Activated T-cell treated with anti-CD3 and anti-CD28 coated beads, Interleukin-2, amount 50 U/mL, for 24 hours (primary cell): ENCODE results near the gene KLHDC1.
"Not testable (repeated sequence)": the region's sequence is repeated elsewhere in the genome, so short reads cannot be mapped to it uniquely, and the experiment has no call there.

Experiments used
- DNase-seq: peaks from one replicate; pipeline ENCODE4 v3.0.0-alpha.2; 2020
- H3K27ac Mint-ChIP-seq: 2 replicates; pipeline ENCODE4 v1.8.0; 2020; ENCODE audit warnings: mild to moderate bottlenecking, mixed read lengths
- H3K27me3 Mint-ChIP-seq: 2 replicates; pipeline ENCODE4 v1.8.0; 2020; ENCODE audit warnings: mixed read lengths
- H3K36me3 Mint-ChIP-seq: 2 replicates; pipeline ENCODE4 v1.8.0; 2020; ENCODE audit warnings: low read depth, mixed read lengths
- H3K4me1 Mint-ChIP-seq: 2 replicates; pipeline ENCODE4 v1.8.0; 2020; ENCODE audit warnings: low read depth, mixed read lengths
- H3K4me3 Mint-ChIP-seq: 2 replicates; pipeline ENCODE4 v1.8.0; 2020; ENCODE audit warnings: mild to moderate bottlenecking, moderate library complexity, mixed read lengths
- H3K9me3 Mint-ChIP-seq: 2 replicates; pipeline ENCODE4 v1.8.0; 2020; ENCODE audit warnings: mixed read lengths

KLHDC1 gene, protein sequence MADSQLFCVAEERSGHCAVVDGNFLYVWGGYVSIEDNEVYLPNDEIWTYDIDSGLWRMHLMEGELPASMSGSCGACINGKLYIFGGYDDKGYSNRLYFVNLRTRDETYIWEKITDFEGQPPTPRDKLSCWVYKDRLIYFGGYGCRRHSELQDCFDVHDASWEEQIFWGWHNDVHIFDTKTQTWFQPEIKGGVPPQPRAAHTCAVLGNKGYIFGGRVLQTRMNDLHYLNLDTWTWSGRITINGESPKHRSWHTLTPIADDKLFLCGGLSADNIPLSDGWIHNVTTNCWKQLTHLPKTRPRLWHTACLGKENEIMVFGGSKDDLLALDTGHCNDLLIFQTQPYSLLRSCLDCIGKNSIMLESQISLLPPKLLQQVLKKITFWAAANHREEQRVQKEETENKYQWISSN

DNA sequence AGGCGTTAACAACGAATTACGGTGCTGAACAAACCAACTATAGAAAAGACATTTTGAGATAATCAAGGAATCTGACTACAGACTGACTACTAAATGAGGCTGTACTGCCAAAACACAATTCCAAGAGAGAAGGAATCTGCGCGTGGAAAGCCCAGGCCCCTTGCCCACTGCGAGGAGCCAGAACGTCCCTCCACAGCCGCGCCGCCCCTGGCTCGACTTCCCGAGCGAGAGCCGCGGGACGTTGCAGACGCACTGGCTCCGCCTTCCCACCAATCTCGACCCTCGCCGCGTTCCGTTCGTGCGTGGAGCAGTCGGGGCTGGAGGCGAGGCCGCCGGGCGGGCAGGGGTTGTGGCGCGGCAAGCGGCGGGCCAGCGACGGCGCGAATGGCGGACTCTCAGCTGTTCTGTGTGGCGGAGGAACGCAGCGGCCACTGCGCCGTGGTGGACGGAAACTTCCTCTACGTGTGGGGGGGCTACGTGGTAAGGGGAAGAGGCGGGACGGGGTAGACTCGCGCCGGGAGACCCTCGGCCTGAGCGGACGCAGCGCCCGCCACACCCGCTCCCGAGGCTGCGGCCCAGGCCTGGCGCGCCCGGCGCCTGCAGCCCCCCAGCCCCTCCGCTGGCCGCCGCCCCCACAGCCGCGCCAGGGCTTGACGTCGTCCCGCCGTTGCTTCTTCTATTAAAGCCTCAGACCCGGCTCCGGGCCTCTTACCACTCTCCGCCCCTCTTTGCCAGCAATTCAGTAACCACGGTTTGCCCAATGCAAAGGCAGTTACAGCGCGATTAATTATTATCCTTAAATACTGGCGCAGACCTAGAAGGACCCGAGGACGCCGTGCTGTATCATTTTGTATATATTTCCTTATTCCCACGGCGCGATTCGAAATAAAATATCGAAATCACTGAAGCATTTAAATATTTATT, at the start of gene KLHDC1:
TSS of gene KLHDC1 (plus strand) at position 310 of the 924 bp plus-strand sequence. CDS start at position 385, 75 bp downstream.
- H3K4me1 Mint-ChIP-seq = peaks cover 49% of the 10 kb centered on the region
- no peaks in the 10 kb centered on the region for H3K27me3 Mint-ChIP-seq
- H3K36me3 Mint-ChIP-seq = no peaks in the 10 kb centered on the region
- DNase-seq = peak; percentile 85
- H3K27ac Mint-ChIP-seq = peak within 1 kb of the TSS; percentile 90
- H3K4me3 Mint-ChIP-seq = peak within 1 kb of the TSS; percentile 85
- H3K9me3 Mint-ChIP-seq = no peaks in the 10 kb centered on the region

DNA sequence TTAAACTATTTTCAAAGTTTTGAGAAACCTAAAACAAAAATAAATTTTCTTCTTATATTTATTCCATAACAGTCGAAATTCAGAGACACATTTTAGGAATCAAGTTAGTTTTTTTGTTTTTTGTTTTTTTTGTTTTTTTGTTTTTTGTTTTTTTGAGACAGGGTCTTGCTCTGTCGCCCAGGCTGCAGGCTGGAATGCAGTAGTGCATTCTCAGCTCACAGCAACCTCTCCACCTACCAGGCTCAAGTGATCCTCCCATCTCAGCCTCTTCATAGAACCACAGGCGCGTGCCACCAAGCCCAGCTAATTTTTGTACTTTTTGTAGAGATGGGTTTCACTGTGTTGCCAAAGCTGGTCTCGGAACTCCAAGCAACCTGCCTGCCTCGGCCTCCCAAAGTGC, 39.4 kb upstream of the KLHDC1 start:
- Mint-ChIP-seq H3K27me3 (no peaks in the 10 kb centered on the region), H3K4me1 (no peaks in the 10 kb centered on the region), H3K9me3 (no peaks in the 10 kb centered on the region), H3K4me3 (no peak overlapping the region), H3K27ac (no peak overlapping the region), H3K36me3 (peaks cover 51% of the 10 kb centered on the region)
- no peak for DNase-seq

DNA sequence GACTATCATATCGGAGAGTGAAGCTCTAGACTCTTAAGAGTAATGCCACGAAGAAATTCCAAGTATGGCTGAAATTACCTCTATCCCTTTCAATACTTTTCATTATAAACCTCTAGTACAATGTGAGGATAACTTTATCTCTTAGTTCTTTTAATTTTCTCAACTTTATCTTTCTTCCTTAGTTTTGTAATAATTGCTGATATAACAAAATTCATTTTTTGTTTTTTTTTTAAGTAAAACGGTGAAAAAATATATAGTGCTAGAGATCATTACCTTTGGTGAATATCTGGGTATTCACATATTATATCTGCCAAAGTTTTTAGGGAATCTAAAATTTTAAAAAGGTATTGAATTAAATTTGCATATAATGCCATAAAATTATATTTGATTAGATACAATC, 38.4 kb upstream of the KLHDC1 start:
- Mint-ChIP-seq H3K9me3 (no peaks in the 10 kb centered on the region), H3K27me3 (no peaks in the 10 kb centered on the region), H3K36me3 (peaks cover 52% of the 10 kb centered on the region), H3K27ac (no peak overlapping the region), H3K4me1 (no peaks in the 10 kb centered on the region), H3K4me3 (no peak overlapping the region)
- no peak for DNase-seq

DNA sequence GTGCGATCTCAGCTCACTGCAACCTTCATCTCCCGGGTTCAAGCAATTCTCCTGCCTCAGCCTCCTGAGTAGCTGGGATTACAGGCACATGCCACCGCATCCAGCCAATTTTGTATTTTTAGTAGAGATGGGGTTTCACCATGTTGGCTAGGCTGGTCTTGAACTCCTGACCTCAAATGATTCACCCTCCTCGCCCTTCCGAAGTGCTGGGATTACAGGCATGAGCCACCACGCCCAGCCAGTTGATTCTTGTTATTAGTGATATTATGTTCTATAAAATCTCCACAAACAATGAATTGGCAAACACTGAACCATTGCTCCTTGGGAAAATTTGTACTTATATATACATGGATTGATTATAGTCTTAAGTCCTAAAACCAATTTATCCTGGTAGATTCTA, 35.4 kb upstream of the KLHDC1 start:
- not testable (repeated sequence) for H3K27ac Mint-ChIP-seq, H3K4me3 Mint-ChIP-seq
- peaks cover 55% of the 10 kb centered on the region for H3K36me3 Mint-ChIP-seq

DNA sequence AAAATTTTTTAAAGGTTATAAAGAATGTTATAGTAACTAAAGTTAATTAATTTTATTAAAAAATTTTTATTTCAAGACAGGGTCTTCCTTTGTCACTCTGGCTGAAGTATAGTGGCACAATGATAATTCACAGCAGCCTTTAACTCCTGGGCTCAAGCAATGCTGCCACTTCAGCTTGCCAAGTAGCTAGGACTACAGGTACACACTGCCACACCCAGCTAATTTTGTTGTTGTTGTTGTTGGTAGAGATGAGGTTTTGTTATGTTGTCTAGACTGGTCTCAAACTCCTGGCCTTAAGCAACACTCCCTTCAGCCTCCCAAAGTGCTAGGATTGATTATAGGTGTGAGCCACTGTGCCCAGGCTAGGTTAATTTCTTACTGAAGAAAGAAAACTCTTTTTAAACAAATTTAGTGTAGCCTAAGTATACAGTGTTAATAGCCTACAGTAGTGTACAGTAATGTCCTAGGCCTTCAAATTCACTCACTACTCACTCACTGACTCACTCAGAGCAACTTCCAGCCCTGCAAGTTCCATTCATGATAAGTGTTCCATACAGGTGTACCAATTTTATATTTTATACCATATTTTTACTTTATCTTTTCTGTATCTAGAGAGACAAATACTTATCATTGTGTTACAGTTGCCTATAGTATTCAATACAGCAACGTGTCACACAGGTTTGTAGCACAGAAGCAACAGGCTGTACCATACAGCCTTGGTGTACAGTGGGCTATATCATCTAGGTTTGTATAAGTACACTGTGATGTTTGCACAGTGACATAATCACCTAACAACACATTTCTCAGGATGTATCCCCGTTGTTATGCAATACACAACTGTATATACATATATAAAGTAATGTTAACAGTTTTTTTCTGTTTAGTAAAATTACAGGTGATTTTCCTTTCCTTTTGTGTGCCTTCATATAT, 33.1 kb upstream of the KLHDC1 start:
- Mint-ChIP-seq H3K27ac (no peak overlapping the region), H3K4me1 (no peaks in the 10 kb centered on the region), H3K4me3 (no peak overlapping the region), H3K36me3 (peaks cover 62% of the 10 kb centered on the region), H3K9me3 (no peaks in the 10 kb centered on the region), H3K27me3 (no peaks in the 10 kb centered on the region)
- no peak for DNase-seq

More for the DNA sequence above, 35.4 kb upstream of the KLHDC1 start:
- DNase-seq, H3K9me3 Mint-ChIP-seq, H3K27me3 Mint-ChIP-seq, H3K4me1 Mint-ChIP-seq: not testable (repeated sequence)

DNA sequence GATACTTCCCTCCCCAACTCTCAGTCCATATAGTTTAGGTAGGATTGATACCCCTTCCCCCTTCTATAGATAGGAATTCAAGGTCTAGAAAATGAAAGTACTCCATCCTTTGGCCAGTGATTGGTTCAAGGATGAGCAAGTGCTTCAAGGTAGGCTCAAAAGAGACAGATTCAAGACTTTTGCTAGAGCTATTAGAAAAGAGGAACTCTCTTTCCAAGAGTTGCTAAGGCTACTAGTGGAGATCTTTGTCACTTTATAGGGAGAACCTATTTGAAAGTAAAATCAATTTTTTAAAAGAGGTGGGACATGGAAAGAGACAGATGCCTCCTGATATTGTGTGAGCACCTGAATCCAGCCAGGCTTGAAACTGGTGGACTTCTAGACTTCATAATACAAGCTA, 22.4 kb upstream of the KLHDC1 start:
- no peaks in the 10 kb centered on the region for H3K27me3 Mint-ChIP-seq
- H3K9me3 Mint-ChIP-seq = no peaks in the 10 kb centered on the region
- H3K4me3 Mint-ChIP-seq = no peak overlapping the region
- H3K36me3 Mint-ChIP-seq = peaks cover 82% of the 10 kb centered on the region
- H3K27ac Mint-ChIP-seq = no peak overlapping the region
- no peaks in the 10 kb centered on the region for H3K4me1 Mint-ChIP-seq
- no peak for DNase-seq

DNA sequence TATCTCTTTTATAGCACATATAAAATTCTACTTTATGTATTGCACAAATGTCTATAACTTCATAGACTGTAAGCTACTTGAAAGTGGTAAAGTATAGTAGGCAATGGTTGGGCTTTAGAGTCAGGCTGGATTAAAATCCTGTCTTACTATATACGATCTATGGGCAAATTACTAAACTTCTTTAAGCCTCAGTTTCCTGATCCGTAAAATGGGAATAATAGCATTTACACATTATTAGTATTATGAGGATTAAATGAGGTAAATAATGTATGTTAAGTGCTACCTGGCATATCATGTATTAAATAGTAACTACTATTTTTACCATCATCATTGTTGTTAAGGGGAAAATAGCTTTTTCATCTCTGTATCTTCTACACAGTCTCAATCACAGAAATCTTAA, 19.3 kb upstream of the KLHDC1 start:
- no peak for DNase-seq
- no peak overlapping the region for H3K4me3 Mint-ChIP-seq
- no peaks in the 10 kb centered on the region for H3K4me1 Mint-ChIP-seq
- H3K27me3 Mint-ChIP-seq = no peaks in the 10 kb centered on the region
- peaks cover 86% of the 10 kb centered on the region for H3K36me3 Mint-ChIP-seq
- no peak overlapping the region for H3K27ac Mint-ChIP-seq
- H3K9me3 Mint-ChIP-seq = no peaks in the 10 kb centered on the region

DNA sequence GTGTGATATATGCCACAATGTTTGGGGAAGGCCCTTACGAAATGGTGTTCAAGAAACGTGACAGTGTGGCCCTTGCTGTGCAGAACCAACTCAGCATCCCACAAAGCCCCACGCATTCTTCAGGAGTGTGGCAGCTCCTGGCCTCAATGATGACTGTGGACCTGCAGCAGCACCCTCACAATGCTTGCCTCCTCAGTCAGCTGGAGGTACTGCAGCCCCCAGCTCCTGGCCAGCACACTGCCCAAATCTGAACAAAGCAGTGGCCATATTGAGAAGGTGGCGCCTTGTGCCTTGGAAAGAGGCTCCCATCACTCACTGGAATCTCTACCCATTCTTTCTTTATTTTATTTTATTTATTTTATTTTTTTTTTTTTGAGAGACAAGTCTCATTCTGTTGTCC, 15.3 kb upstream of the KLHDC1 start:
- H3K9me3 Mint-ChIP-seq = no peaks in the 10 kb centered on the region
- peaks cover 86% of the 10 kb centered on the region for H3K36me3 Mint-ChIP-seq
- no peak overlapping the region for H3K4me3 Mint-ChIP-seq
- no peaks in the 10 kb centered on the region for H3K27me3 Mint-ChIP-seq
- no peak overlapping the region for H3K27ac Mint-ChIP-seq
- peaks cover 8% of the 10 kb centered on the region for H3K4me1 Mint-ChIP-seq
- no peak for DNase-seq

DNA sequence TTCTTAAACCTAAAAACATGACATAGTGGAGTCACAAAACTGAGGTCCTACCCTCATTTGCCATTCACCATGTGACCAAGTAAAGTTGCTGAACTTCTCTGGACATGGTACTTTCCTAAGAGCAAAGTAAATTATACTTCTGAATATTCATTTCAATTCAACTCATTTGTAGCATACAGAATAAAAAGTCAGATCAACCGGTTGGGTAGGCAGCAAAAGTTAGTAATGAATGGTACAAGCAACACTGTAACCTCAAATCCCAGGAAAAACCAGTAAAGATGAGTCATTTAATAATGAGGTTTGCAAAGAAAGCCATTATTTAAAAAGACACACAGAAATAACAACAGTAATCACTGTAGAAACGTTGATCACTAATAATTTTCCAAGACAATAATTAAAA, 13.6 kb upstream of the KLHDC1 start:
- no peaks in the 10 kb centered on the region for H3K27me3 Mint-ChIP-seq
- no peak for DNase-seq

DNA sequence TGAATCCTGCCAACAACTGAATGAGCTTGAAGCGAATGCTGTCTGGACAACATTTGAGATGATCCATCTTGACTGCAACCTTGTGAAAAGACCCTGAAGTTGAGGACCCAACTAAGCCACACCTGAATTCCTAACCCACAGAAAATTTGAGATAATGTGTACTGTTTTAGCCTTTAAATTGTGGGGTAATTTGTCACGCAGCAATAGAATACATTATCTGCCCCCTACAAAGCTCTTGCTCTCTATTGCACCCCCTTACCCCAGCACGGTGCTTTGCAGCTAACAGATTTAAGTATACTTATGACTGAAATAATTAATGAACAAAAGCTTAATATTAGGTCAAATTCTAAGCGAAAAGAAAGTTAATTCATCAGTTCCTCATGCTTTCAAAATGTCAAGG, 6.5 kb upstream of the KLHDC1 start:
- peaks cover 32% of the 10 kb centered on the region for H3K4me1 Mint-ChIP-seq
- peak overlapping the region; percentile 93 for H3K4me3 Mint-ChIP-seq
- DNase-seq = no peak
- peak overlapping the region; percentile 57 for H3K27ac Mint-ChIP-seq
- peaks cover 43% of the 10 kb centered on the region for H3K36me3 Mint-ChIP-seq
- H3K27me3 Mint-ChIP-seq = no peaks in the 10 kb centered on the region
- H3K9me3 Mint-ChIP-seq = no peaks in the 10 kb centered on the region

More for the DNA sequence above, 13.6 kb upstream of the KLHDC1 start:
- no peaks in the 10 kb centered on the region for H3K9me3 Mint-ChIP-seq
- H3K4me3 Mint-ChIP-seq = no peak overlapping the region
- H3K36me3 Mint-ChIP-seq = peaks cover 83% of the 10 kb centered on the region
- peaks cover 8% of the 10 kb centered on the region for H3K4me1 Mint-ChIP-seq
- peak overlapping the region; percentile 56 for H3K27ac Mint-ChIP-seq

DNA sequence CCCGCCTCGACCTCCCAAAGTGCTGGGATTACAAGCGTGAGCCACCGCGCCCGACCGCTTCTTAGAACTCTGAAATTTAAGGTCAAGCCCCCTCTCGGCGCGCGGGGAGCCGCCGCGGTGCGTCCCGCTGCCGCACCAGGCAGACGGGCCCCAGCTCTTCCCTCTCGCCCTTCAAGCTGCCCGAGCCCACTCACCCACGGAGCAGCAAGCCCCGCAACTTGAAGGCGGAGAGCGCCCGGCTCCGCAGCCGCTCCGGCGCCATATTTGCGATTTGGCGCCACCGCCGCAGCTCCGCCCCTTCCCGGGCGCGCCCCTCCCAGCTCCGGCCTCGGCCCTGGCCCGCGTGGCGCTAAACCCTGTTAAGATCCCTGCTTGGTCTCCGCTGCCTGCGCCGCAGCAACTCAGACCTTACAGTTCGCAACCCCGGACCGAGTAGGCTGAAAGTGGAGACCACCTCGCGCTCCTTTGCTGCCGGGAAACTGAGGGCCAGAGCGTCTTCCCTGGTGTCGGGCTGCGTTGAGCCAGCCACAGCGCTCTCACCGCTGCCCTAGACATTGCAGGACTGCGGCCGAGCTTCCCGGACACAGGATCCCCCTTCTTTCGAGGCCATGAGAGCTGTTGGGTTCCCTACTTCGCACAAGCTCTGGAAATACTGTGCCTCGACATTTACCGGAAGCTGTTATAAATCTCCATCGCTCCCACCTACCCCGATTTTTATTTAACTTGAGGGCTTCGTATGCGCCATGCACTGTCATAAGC, 4.8 kb upstream of the KLHDC1 start, which contains the start of gene POLE2:
TSS of gene POLE2 (minus strand) at position 273 of the 759 bp plus-strand sequence. CDS start at position 262, 11 bp downstream.
- peak within 1 kb of the TSS; percentile 94 for H3K27ac Mint-ChIP-seq
- H3K4me1 Mint-ChIP-seq = peaks cover 44% of the 10 kb centered on the region
- H3K9me3 Mint-ChIP-seq = no peaks in the 10 kb centered on the region
- H3K36me3 Mint-ChIP-seq = peaks cover 30% of the 10 kb centered on the region
- peak; percentile 92 for DNase-seq
- H3K27me3 Mint-ChIP-seq = no peaks in the 10 kb centered on the region
- peak within 1 kb of the TSS; percentile 93 for H3K4me3 Mint-ChIP-seq

DNA sequence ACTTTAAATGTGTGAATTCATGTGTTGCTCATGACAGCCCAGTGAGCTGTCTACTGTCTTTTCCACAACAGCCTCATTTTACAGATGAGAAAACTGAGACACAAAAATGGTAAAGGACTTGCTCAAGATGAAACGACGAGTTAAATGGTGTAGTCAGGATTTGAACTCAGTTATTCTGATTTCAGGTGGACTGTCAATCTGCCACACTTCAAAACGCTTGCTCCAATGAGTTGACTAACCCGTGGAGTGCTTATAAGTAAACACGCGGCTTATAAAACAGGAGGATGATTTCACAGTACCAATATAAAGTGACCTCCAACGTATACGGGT, 4.3 kb upstream of the KLHDC1 start:
- no peaks in the 10 kb centered on the region for H3K9me3 Mint-ChIP-seq
- no peaks in the 10 kb centered on the region for H3K27me3 Mint-ChIP-seq
- DNase-seq = no peak
- H3K36me3 Mint-ChIP-seq = peaks cover 24% of the 10 kb centered on the region
- peaks cover 44% of the 10 kb centered on the region for H3K4me1 Mint-ChIP-seq
- peak overlapping the region; percentile 93 for H3K4me3 Mint-ChIP-seq
- peak overlapping the region; percentile 94 for H3K27ac Mint-ChIP-seq

DNA sequence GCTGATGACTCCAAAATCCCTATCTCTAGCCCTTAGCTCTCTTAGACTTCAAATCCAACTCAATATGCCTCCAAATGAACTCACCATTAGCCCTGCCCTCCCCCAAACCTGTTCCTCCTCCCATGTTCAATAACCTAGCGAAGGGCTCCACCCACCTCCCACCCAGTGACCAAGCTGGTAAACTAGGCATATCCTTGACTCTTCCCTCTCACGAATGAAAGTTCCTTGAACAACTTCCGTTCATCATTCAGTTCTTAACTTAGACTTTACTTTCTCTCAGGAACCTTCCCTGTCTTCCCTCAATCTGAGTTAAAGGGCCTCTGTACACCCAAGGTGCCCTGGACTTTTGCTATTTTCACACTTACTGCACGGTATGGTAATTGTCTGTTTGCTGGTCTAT, 1.9 kb upstream of the KLHDC1 start:
- Mint-ChIP-seq H3K36me3 (peaks cover 16% of the 10 kb centered on the region), H3K4me3 (no peak overlapping the region), H3K27me3 (no peaks in the 10 kb centered on the region), H3K9me3 (no peaks in the 10 kb centered on the region), H3K4me1 (peaks cover 56% of the 10 kb centered on the region), H3K27ac (no peak overlapping the region)
- DNase-seq = no peak
